Large intestine (tissue), 3 donors: ENCODE data around the gene ARSK. TPM values are rescaled to one million over a fixed set of nuclear protein-coding genes. Genes with fewer than 3 reads are reported as not detected.

Experiments
- DNase-seq, 2 donors: peaks; one replicate each; pipeline versions ENCODE4 v3.0.0 to v3.0.0-alpha.2; 2013
- H3K27ac ChIP-seq: one replicate; pipeline ENCODE4 v1.5.1; 2013; ENCODE audit warnings: low read length
- H3K27me3 ChIP-seq: 2 replicates; pipeline ENCODE4 v1.6.1; 2013; ENCODE audit warnings: low read length; ENCODE audit not compliant: control insufficient read depth, insufficient read depth
- H3K36me3 ChIP-seq: 2 replicates; pipeline ENCODE4 v1.6.1; 2013; ENCODE audit warnings: low read length; ENCODE audit not compliant: control insufficient read depth, insufficient read depth
- H3K4me1 ChIP-seq: one replicate; pipeline ENCODE4 v1.6.1; 2013; ENCODE audit warnings: low read length; ENCODE audit not compliant: control insufficient read depth, insufficient read depth
- H3K4me3 ChIP-seq: one replicate; pipeline ENCODE4 v1.5.1; 2013; ENCODE audit warnings: low read length
- H3K9me3 ChIP-seq: one replicate; pipeline ENCODE4 v1.6.1; 2013; ENCODE audit warnings: mild to moderate bottlenecking, low read depth, low read length, moderate library complexity; ENCODE audit not compliant: control insufficient read depth
- WGBS: methylation state at CpG from one replicate; pipeline ENCODE4 v1.1.5; 2013; ENCODE audit warnings: low lambda C conversion rate; ENCODE audit not compliant: insufficient coverage; 5-methylcytosine and 5-hydroxymethylcytosine counted together
- polyA plus RNA-seq: library from polyadenylated mRNA; unstranded; fragments of 120-200 nt; gene quantifications from one replicate; pipeline ENCODE4 v1.2.1, GENCODE V29; 2013

Gene ARSK
- polyA plus RNA-seq, 1 donor = 7.9 TPM

- WGBS = no CpG with 5 or more reads among the region's 2 CpGs
- no peaks in the 10 kb centered on the region for H3K27me3 ChIP-seq
- H3K4me1 ChIP-seq = no peaks in the 10 kb centered on the region
- H3K4me3 ChIP-seq = no peak overlapping the region
- peaks cover 49% of the 10 kb centered on the region for H3K36me3 ChIP-seq
- H3K9me3 ChIP-seq = no peaks in the 10 kb centered on the region
- DNase-seq = no peak
- H3K27ac ChIP-seq = no peak overlapping the region
Measured at GRCh38 chr5:95530416-95530815, 24.5 kb upstream of the ARSK start.

DNA sequence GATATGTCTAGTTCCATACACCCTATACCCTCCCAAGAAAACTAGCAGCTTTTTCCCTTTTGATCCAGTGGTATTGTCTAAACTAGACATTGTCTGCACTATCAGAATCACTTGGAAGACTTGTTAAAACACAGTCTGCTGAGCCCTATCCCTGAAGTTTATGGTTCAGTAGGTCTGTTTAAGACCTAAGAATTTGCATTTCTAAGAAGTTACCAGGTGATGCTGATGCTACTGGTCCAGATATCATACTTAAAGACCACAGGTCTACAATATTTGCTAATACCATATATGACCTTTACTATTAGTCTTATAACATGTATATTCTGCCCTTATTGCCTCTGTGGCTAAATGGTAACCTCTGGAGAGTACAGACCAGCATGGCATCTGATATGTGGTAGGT is 23.4 kb upstream of the ARSK start:
- H3K27ac ChIP-seq = no peak overlapping the region
- no peaks in the 10 kb centered on the region for H3K4me1 ChIP-seq
- no peaks in the 10 kb centered on the region for H3K9me3 ChIP-seq
- no peak for DNase-seq
- no peak overlapping the region for H3K4me3 ChIP-seq
- H3K27me3 ChIP-seq = no peaks in the 10 kb centered on the region
- H3K36me3 ChIP-seq = peaks cover 52% of the 10 kb centered on the region

- Histone ChIP-seq H3K4me3 (no peak overlapping the region), H3K36me3 (peaks cover 49% of the 10 kb centered on the region), H3K4me1 (no peaks in the 10 kb centered on the region), H3K27ac (no peak overlapping the region), H3K27me3 (no peaks in the 10 kb centered on the region), H3K9me3 (no peaks in the 10 kb centered on the region)
- WGBS = 86% methylated on average over 1 of the region's 2 CpGs
- DNase-seq = no peak
Measured at GRCh38 chr5:95532415-95532814, 22.5 kb upstream of the ARSK start.

DNA sequence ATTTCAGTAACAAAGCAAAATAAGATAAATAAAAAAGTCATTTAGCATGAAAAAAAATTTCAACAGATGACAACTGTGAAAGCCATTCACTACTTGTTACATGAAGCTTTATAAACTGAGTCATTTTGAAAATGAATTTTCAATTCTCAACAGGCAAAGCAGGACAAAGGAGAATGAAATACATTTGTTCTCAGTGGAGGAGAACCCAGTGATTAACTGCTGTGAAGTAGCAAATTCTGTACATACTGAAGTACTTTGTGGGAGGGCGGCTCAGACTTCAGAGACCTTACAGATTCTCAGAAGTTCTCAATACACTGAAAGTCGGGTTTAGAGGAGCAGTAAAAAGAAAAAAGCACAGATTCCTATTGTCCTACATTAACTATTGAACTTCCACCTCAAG is 21.8 kb upstream of the ARSK start:
- Histone ChIP-seq H3K4me3 (no peak overlapping the region), H3K27me3 (no peaks in the 10 kb centered on the region), H3K9me3 (no peaks in the 10 kb centered on the region), H3K4me1 (no peaks in the 10 kb centered on the region), H3K36me3 (peaks cover 47% of the 10 kb centered on the region), H3K27ac (no peak overlapping the region)
- WGBS = 100% methylated on average over 1 of the region's 2 CpGs
- no peak for DNase-seq

DNA sequence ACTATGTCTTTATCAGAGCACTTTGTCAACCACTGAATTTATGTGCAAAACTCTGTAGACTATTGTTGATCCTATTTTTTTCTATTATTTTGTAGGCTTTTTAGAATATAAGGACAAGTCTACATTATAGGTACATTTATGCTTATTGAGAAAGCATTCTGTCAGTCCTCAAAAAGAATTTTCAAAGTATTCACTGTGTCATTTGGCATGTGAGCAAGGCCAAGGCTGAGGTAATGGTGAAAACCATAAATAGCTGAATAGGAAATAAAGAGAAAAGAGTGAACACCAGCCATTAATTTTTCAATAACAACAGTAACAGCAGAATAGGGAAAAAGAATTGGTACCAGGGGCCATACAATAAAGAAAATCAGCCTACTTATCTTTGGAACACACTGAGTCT is 21.1 kb upstream of the ARSK start:
- Histone ChIP-seq H3K4me1 (no peaks in the 10 kb centered on the region), H3K27me3 (no peaks in the 10 kb centered on the region), H3K9me3 (no peaks in the 10 kb centered on the region), H3K27ac (no peak overlapping the region), H3K36me3 (peaks cover 44% of the 10 kb centered on the region), H3K4me3 (no peak overlapping the region)
- DNase-seq = no peak

DNA sequence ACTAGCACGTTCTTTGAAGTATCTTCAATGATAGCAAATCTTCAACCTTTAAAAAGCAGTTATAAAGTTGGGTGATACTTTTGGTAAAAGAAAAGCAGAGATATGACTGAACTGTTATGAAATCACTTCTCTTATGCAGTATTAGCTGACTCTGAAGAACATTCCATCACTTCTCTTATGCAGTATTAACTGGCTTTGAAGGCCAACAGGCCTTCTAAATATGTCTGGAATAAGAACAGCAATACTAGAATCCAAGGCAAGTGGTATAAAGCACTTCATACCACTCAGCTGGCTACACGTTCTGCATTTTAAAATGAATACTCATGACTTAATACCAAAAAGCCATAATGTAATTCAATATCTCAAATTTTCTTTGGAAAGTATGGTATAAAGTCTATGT is 17.4 kb upstream of the ARSK start:
- no peak for DNase-seq
- no peak overlapping the region for H3K4me3 ChIP-seq
- no peaks in the 10 kb centered on the region for H3K9me3 ChIP-seq
- H3K27ac ChIP-seq = no peak overlapping the region
- no peaks in the 10 kb centered on the region for H3K4me1 ChIP-seq
- WGBS = 100% methylated on average over 1 of the region's 2 CpGs
- H3K36me3 ChIP-seq = peaks cover 37% of the 10 kb centered on the region
- no peaks in the 10 kb centered on the region for H3K27me3 ChIP-seq

- Histone ChIP-seq H3K36me3 (peaks cover 41% of the 10 kb centered on the region), H3K27ac (peak overlapping the region; percentile 79), H3K9me3 (no peaks in the 10 kb centered on the region), H3K4me3 (no peak overlapping the region), H3K4me1 (no peaks in the 10 kb centered on the region), H3K27me3 (no peaks in the 10 kb centered on the region)
- DNase-seq = peak; percentile 35 to 65
- WGBS = no CpG with 5 or more reads among the region's 3 CpGs
Measured at GRCh38 chr5:95543017-95543705, 11.7 kb upstream of the ARSK start.

GRCh38 chr5:95549030-95549429 is 5.9 kb upstream of the ARSK start:
- no peak overlapping the region for H3K27ac ChIP-seq
- no peaks in the 10 kb centered on the region for H3K9me3 ChIP-seq
- no peak for DNase-seq
- H3K4me3 ChIP-seq = no peak overlapping the region
- H3K4me1 ChIP-seq = peaks cover 3% of the 10 kb centered on the region
- peaks cover 34% of the 10 kb centered on the region for H3K36me3 ChIP-seq
- H3K27me3 ChIP-seq = no peaks in the 10 kb centered on the region

DNA sequence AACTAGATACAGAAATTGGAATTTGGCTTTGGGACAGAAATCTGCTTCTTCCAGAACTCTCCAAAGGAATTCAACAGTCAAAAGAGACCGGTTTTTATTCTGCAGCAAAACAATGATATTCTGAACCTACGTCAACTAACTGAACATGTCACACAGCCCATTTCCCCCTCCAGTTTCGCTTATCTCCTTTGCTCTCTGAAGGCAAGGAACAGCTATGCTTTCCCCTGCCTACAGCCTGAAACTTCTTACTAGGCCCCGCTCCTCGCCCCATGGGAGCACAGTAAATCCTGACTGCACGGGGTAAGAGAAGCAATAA is 612 bp upstream of the ARSK start:
- no peaks in the 10 kb centered on the region for H3K9me3 ChIP-seq
- H3K4me1 ChIP-seq = peaks cover 3% of the 10 kb centered on the region
- H3K36me3 ChIP-seq = peaks cover 7% of the 10 kb centered on the region
- peak overlapping the region; percentile 74 for H3K4me3 ChIP-seq
- peak overlapping the region; percentile 98 for H3K27ac ChIP-seq
- no peaks in the 10 kb centered on the region for H3K27me3 ChIP-seq
- no peak for DNase-seq
- no CpG with 5 or more reads among the region's 6 CpGs for WGBS

- WGBS = no CpG with 5 or more reads among the region's 9 CpGs
- Histone ChIP-seq H3K27ac (peak overlapping the region; percentile 98), H3K4me1 (peaks cover 3% of the 10 kb centered on the region)
Measured at GRCh38 chr5:95555553-95555952, 652 bp downstream of the ARSK start.

GRCh38 chr5:95557841-95558240 is 2.9 kb downstream of the ARSK start:
- peaks cover 3% of the 10 kb centered on the region for H3K4me1 ChIP-seq
- no CpG with 5 or more reads among the region's 2 CpGs for WGBS
- DNase-seq = no peak
- H3K27ac ChIP-seq = no peak overlapping the region
- H3K4me3 ChIP-seq = no peak overlapping the region
- H3K36me3 ChIP-seq = peaks cover 2% of the 10 kb centered on the region
- no peaks in the 10 kb centered on the region for H3K27me3 ChIP-seq
- H3K9me3 ChIP-seq = no peaks in the 10 kb centered on the region

More at GRCh38 chr5:95555553-95555952, 652 bp downstream of the ARSK start:
- Histone ChIP-seq H3K36me3 (peaks cover 7% of the 10 kb centered on the region), H3K9me3 (no peaks in the 10 kb centered on the region), H3K4me3 (peak overlapping the region; percentile 74), H3K27me3 (no peaks in the 10 kb centered on the region)
- DNase-seq = no peak
